GM12878 (cell line): ENCODE results near the gene PSMD11. TPM values are rescaled to one million over a fixed set of nuclear protein-coding genes. Genes with fewer than 3 reads are reported as not detected.

Experiments
- ATAC-seq: fragments of 200-7000 bp; cut with Tn5 transposase; 3 replicates; pipeline ENCODE4 v1.9.1; 2020; ENCODE audit warnings: mild to moderate bottlenecking, moderate library complexity
- BruUV-seq: library from RNA; stranded (reverse); fragments of 400-500 nt; replicated peaks from 2 replicates; lab custom pipeline; 2021; lab: Mats Ljungman, UMichigan
- CTCF ChIA-PET: fragments of 300-600 bp; sonication (Branson Sonifier 250); formaldehyde crosslinking; extraction: SDS; loops from one replicate; lab custom pipeline; 2021; ENCODE audit warnings: inconsistent platforms; lab: Yijun Ruan, JAX
- POLR2A ChIA-PET: fragments of 350-600 bp; formaldehyde crosslinking; extraction: SDS; loops from one replicate; lab custom pipeline; 2021; ENCODE audit warnings: inconsistent platforms; lab: Charles Lee
- RAD21 ChIA-PET: fragments of 300-600 bp; sonication (Branson Sonifier 250); formaldehyde crosslinking; loops from one replicate; lab custom pipeline; 2023; ENCODE audit warnings: antibody characterized with exemption; ENCODE audit not compliant: unreplicated experiment; lab: Charles Lee
- SMC1A ChIA-PET: fragments of 300-600 bp; sonication (Branson Sonifier 250); formaldehyde crosslinking; loops from one replicate; lab custom pipeline; 2023; ENCODE audit not compliant: unreplicated experiment, uncharacterized antibody; lab: Charles Lee
- DNase-seq: peaks from one replicate; pipeline ENCODE4 v3.0.0-alpha.2; 2011; ENCODE audit warnings: low read depth, low spot score
- FAIRE-seq: peaks from 3 replicates; lab custom pipeline; 2011; peaks lifted over from hg19 to GRCh38; lab: Jason Lieb, UNC
- H2AFZ ChIP-seq: 2 replicates; pipeline ENCODE4 v1.6.0; 2011; ENCODE audit warnings: low read depth, low read length, control low read depth; ENCODE audit not compliant: control insufficient read depth
- H3K27ac ChIP-seq: 2 replicates; pipeline ENCODE4 v1.5.1; 2011; ENCODE audit warnings: control low read depth; ENCODE audit not compliant: control insufficient read depth, insufficient read depth
- H3K27me3 ChIP-seq, 2 experiments: replicated peaks in 1 of 2; 2 replicates each; pipeline versions ENCODE4 v1.6.0 to v1.6.1; 2011; ENCODE audit warnings: low read length in 1 of 2; ENCODE audit not compliant: control insufficient read depth in 2 of 2, insufficient read depth in 2 of 2
- H3K36me3 ChIP-seq, 2 experiments: 2 replicates each; pipeline ENCODE4 v1.5.1; 2011; ENCODE audit warnings: low read length in 1 of 2; ENCODE audit not compliant: control insufficient read depth in 2 of 2, insufficient read depth in 2 of 2
- H3K4me1 ChIP-seq: 2 replicates; pipeline ENCODE4 v1.6.1; 2011; ENCODE audit warnings: mild to moderate bottlenecking, low read length, moderate library complexity, mixed read lengths; ENCODE audit not compliant: control insufficient read depth, insufficient read depth
- H3K4me2 ChIP-seq: 2 replicates; pipeline ENCODE4 v1.6.0; 2011; ENCODE audit warnings: control low read depth; ENCODE audit not compliant: control insufficient read depth, insufficient read depth
- H3K4me3 ChIP-seq: fragments of 200-600 bp; sonication (generic); 2 replicates; pipeline ENCODE4 v1.5.1; 2016
- H3K79me2 ChIP-seq: 2 replicates; pipeline ENCODE4 v1.6.0; 2011; ENCODE audit warnings: low read length; ENCODE audit not compliant: control insufficient read depth, insufficient read depth
- H3K9ac ChIP-seq: 2 replicates; pipeline ENCODE4 v1.8.0; 2011; ENCODE audit warnings: low read length, control low read depth, mixed read lengths; ENCODE audit not compliant: control insufficient read depth, insufficient read depth
- H3K9me3 ChIP-seq: replicated peaks from 3 replicates; pipeline ENCODE4 v1.5.1; 2011; ENCODE audit warnings: mild to moderate bottlenecking, low read length; ENCODE audit not compliant: control insufficient read depth, insufficient read depth
- H4K20me1 ChIP-seq: 2 replicates; pipeline ENCODE4 v1.6.0; 2011; ENCODE audit not compliant: control insufficient read depth, insufficient read depth
- BMI1 ChIP-seq: fragments of 450-650 bp; IDR thresholded peaks from 2 replicates; pipeline ENCODE4 v1.6.1; 2016; ENCODE audit warnings: mild to moderate bottlenecking, moderate library complexity, borderline replicate concordance
- DPF2 ChIP-seq: fragments of 450-650 bp; IDR thresholded peaks from 2 replicates; pipeline ENCODE4 v1.6.1; 2017; ENCODE audit warnings: mild to moderate bottlenecking
- NBN ChIP-seq: fragments of 450-650 bp; IDR thresholded peaks from 2 replicates; pipeline ENCODE4 v1.6.1; 2016
- NFYA ChIP-seq: IDR thresholded peaks from 2 replicates; pipeline ENCODE4 v1.6.1; 2011; ENCODE audit warnings: low read depth, mild to moderate bottlenecking, low read length, improper control_type of control experiment, borderline replicate concordance
- POLR2A ChIP-seq: IDR thresholded peaks from 2 replicates; pipeline ENCODE4 v1.6.1; 2011; ENCODE audit warnings: low read depth, mild to moderate bottlenecking, low read length
- POLR2AphosphoS5 ChIP-seq: IDR thresholded peaks from 2 replicates; pipeline ENCODE4 v1.6.1; 2011; ENCODE audit warnings: mild to moderate bottlenecking, low read length, inconsistent platforms
- RELA ChIP-seq: fragments of 450-650 bp; IDR thresholded peaks from 2 replicates; pipeline ENCODE4 v1.8.0; 2014; ENCODE audit warnings: borderline replicate concordance; ENCODE audit not compliant: partially characterized antibody
- RFX5 ChIP-seq: IDR thresholded peaks from 2 replicates; pipeline ENCODE4 v1.6.1; 2011; ENCODE audit warnings: low read depth, low read length, improper control_type of control experiment
- SMARCA5 ChIP-seq: fragments of 450-650 bp; IDR thresholded peaks from 2 replicates; pipeline ENCODE4 v1.6.1; 2017; ENCODE audit warnings: mild to moderate bottlenecking
- TAF1 ChIP-seq: IDR thresholded peaks from 2 replicates; pipeline ENCODE4 v1.6.1; 2011; ENCODE audit warnings: mild to moderate bottlenecking, low read depth, low read length, borderline replicate concordance
- WGBS: methylation state at CpG from one replicate; pipeline ENCODE4 v1.1.6; 2016; ENCODE audit warnings: low lambda C conversion rate; ENCODE audit not compliant: insufficient replicate concordance, insufficient coverage; ENCODE audit errors: missing lambda C conversion rate; 5-methylcytosine and 5-hydroxymethylcytosine counted together
- in situ Hi-C: fragments of 300-500 bp; cut with MboI; formaldehyde crosslinking; loops from 9 replicates; pipeline ENCODE4 v1.14.3; 2018; ENCODE audit warnings: mixed read lengths
- intact Hi-C: fragments of 100-400 bp; cut with micrococcal nuclease; formaldehyde crosslinking; loops from one replicate; pipeline ENCODE4 v1.14.2; 2022; ENCODE audit not compliant: unreplicated experiment
- polyA plus RNA-seq, 11 experiments: library from polyadenylated mRNA; depleted of rRNA in 4 of 11; unstranded in 6 of 11; stranded (reverse) in 5 of 11; fragments of >200 nt; fragmentation: Nextera tagmentation in 4 of 11; fragmentation: Illumina TruSeq in 1 of 11; extraction: Ambion mirVana in 4 of 11; extraction: Trizol in 1 of 11; gene quantifications; 1 replicate in 1 of 11; 2 replicates in 10 of 11; pipeline versions ENCODE4 v1.2.1 to v1.2.3, GENCODE V29; 2011 to 2016; ENCODE audit warnings: inconsistent platforms in 2 of 11, missing spikeins in 2 of 11, low read depth in 1 of 11
- total RNA-seq, 4 experiments: library from RNA; depleted of rRNA in 3 of 4; stranded (reverse); fragments of >200 nt in 3 of 4; fragmentation: Illumina TruSeq in 1 of 4; extraction: Trizol in 1 of 4; gene quantifications; 2 replicates each; pipeline versions ENCODE4 v1.2.1 to v1.2.3, GENCODE V29; 2013 to 2021

PSMD11 gene
- total and polyA plus RNA-seq, 10 of the 15 experiments (the other 5 are each of a cell fraction or from before 2014, with no cell fraction given): 84.1 to 319 (median 120) TPM

DNA sequence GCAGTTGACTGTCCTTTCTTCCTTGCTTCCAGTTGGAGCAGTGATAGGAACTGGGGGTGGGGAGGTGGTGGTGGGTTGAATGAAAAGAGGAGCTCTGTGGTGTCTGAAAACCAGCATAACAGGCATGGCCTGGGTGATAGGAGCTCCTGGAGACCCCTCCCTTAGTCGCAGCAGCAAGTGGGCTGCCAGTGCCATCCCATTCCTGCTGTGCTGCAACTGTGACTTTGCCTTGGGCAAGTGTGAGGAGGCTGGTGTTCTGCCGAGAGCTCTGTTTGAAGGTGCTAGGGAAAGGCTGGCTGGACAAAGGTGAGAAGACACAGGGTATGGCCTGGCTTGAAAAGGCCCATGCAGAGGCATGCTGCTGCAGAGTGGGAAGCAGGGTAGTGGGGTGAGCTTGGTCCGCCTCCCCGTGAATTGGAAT lies 39.7 kb downstream of the PSMD11 start:
- ChIA-PET CTCF (interaction anchor here (0.5 to 9.5 kb wide), 58 partner anchors 10 to 514 kb away, joined by 3 to 132 read pairs (median 7); partner anchors contain the start of genes MYO1D and PSMD11), POLR2A (interaction anchor here (0.6 to 2.1 kb wide), 6 partner anchors 15 to 392 kb away, joined by 3 to 7 read pairs (median 4); no protein-coding TSS in a partner anchor), SMC1A (interaction anchor here (0.6 to 11.9 kb wide), 51 partner anchors 10 to 458 kb away, joined by 3 to 286 read pairs (median 5); partner anchors contain the start of gene MYO1D), RAD21 (interaction anchor here (0.6 to 16.4 kb wide), 39 partner anchors 10 to 515 kb away, joined by 3 to 543 read pairs (median 4); partner anchors contain the start of genes MYO1D and PSMD11)
- Histone ChIP-seq H3K4me1 (peaks cover 4% of the 10 kb centered on the region), H3K9me3 (no peaks in the 10 kb centered on the region), H2AFZ (no peak overlapping the region), H3K79me2 (peaks cover 18% of the 10 kb centered on the region), H3K4me3 (no peak overlapping the region), H3K4me2 (no peak overlapping the region), H4K20me1 (no peaks in the 10 kb centered on the region), H3K27me3 (no peaks in the 10 kb centered on the region), H3K9ac (no peak overlapping the region), H3K36me3 (peaks cover 21 to 27% of the 10 kb centered on the region in 2 experiments; a peak in 3 of 4 replicates), H3K27ac (peak overlapping the region; percentile 33; the same call in 1 of the 2 replicates)
- DNase-seq (no peak), ATAC-seq (no peak), FAIRE-seq (no peak)
- no TSS peak for BruUV-seq
- intact Hi-C loops (loop anchor here (5.0 kb wide), 2 partner anchors 173 to 393 kb away; partner anchors contain the start of gene MYO1D), in situ Hi-C loops (no loop called here)
- TF ChIP-seq RFX5 (no peak), SMARCA5 (no peak), RELA (no peak), POLR2A (0 out of 2 replicates have a peak, but pooled peaks have one; percentile 29), NFYA (no peak), DPF2 (no peak), BMI1 (no peak), NBN (no peak), TAF1 (no peak), POLR2AphosphoS5 (0 out of 2 replicates have a peak, but pooled peaks have one; percentile 21)
- 79% methylated on average over 4 of the region's 4 CpGs for WGBS
